HG02678 (cell line): Measurements from ENCODE around the gene MAGI1.

Experiments used
- ATAC-seq: cut with Tn5 transposase; IDR thresholded peaks from one replicate; pipeline ENCODE4 v1.9.1; 2021; ENCODE audit warnings: mild to moderate bottlenecking, moderate library complexity; ENCODE audit not compliant: unreplicated experiment

The MAGI1 gene

DNA sequence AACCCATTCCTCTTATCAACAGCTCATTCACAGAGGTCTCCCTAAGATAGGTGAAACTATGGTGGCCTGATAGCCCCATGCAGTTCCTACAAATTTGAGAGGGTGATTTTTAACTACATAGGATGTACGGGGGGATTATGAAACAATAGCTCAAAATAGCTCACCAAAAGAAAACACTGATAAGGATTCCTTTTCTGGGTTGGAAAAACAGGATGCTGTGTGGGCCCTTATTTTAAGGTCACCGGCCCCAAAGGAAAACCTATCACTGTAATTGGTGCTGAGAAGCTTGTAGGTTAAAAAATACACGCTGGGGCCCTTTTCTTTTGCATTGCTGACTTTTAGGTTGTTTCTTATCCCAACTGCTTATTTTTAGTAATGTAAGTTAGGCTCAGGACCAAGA lies 627.4 kb downstream of the MAGI1 start:
- no peak for ATAC-seq

DNA sequence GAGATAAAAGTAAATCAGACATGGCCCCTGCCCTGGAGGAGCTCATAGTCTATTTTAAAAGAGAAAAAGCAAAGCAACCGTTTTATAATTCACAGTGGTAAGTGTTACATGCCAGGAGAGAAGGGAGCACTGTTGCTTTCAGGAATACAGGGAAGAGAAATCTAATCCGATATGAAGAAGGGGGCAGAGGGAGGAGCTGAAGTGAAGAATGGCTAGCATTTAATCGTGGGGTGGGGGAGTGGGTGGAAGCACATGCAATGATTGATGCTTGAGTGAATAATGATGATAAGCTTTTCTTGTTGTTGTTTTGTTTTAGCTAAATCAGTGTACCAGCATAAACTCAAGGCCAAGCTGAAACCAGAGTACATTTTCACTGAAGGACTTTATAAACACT lies 629.5 kb downstream of the MAGI1 start:
- no peak for ATAC-seq

DNA sequence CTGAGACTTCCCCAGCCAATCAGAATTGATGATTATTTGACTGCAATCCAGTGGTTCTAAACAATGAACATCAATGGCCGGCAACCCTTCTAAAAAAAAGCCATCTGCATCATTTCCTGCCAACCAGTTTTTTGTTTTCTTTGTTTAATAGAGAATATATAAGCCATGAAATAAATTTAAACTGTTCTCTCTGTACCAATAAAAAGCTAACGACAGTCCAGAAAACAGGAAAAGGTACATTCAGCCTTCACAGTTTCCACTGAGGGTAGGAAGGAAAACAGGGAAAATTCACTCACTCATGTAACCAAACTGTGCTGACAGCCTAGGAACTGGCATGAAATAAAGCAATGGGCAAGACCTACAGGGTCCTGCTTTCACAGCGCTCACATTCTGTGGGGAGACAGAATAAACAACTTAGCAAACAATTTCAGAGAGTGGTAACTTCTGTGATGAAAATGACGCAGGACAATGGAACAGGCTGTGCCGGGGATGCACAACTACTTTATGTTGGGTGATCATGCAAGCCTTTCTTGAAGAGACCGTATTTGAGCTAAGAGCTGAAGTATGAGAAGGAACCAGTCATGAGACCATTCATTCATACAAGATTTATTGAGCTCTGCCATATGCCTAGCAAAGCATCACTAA lies 630.1 kb downstream of the MAGI1 start:
- ATAC-seq: no peak

DNA sequence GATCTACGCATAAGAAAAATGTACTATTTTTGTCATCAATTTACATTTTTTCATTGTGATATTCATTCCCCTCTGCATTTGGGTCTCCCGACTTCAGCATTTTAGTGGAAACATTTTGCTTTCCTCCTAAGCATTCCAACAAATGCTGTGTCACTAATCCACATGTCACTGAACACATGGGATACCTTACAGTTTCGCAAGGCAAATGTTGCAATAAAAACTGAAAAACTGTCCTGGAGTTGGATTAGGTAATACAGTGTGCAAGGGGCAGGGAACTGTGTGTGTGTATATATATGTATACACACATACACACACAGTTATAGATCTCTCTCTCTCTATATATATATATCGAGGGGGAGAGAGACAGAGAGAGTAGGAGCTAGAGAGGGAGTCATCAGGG lies 632.2 kb downstream of the MAGI1 start:
- ATAC-seq: no peak

DNA sequence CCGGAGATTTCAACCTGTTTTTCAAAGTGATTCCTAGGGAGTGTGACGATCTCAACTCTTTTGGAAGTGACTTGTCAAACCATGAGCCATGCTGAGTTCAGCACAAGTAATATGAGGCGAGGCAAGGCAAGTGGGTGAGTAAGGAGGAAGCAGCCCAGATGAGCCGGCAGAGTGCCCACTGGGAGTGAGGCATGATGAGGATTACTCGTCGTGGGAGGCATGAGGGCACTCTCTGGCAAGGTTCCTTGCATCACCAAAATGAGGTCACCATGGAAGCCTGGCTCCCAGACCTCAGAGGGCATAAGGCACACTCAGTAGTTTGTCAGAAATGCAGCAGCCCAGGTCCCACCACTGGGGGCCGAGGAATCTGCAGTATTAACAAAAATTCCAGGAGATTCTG lies 636.1 kb downstream of the MAGI1 start:
- ATAC-seq: no peak

DNA sequence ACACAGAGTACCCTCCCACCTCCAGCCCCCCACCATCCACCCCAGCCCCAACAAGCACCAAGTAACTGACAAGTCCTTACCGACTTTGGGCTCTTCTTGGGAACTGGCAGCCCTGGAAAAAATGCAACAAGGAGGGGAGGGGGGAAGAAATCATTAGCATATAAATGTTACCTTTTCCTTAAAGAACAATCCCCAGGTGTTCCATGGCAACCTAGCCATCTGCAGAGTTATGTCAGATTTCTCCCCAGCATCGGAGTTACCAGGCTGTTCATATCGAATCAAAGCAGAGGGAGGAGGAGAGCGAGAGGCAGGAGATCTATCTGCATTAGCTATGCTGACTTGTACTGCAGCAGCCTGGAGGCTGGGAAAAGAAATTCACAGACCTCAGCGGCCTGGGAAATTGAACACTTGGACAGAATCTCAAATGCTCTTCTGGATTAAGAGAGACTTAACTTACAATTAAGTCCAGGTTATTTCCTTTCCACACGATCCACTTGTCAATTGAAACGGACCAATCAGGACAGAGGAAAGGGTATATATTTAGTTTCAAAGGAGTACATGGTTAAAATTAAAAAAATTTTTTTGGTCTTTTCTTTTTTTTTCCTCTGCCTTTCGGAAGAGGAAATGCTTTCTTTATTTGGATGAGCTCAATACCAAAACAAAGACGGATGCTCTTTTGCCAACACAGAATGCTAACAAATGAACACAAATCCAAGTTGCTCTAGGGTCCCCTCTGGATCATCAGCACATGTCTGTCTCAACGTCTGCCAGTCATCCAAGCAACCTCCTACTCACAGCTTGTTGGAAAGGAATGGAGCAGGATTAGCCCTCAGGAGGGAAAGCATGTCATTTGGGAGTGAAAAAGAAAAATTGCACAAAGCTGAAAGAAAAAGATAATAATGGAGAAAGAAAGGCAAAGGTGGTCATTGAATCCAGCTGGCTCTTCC lies 637.1 kb downstream of the MAGI1 start:
- ATAC-seq: no peak

DNA sequence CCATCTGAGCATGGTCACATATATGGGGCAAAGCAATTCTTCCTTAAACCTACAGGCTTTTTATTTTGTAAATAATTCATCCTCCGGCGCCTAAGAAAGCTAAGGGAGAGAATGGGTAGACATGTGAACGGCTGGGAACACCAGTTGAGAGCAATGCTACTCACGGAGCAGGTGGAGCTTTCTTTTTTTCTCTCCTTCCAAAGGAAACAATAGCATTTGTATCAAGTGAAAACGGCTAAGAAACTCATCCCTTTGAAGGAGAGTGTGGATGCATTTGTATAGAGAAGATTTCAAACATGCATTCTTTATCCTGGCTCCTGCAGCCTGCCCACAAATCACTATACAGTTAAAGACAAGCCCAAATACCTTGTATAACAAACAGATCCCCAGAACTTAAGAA lies 637.8 kb downstream of the MAGI1 start:
- no peak for ATAC-seq

DNA sequence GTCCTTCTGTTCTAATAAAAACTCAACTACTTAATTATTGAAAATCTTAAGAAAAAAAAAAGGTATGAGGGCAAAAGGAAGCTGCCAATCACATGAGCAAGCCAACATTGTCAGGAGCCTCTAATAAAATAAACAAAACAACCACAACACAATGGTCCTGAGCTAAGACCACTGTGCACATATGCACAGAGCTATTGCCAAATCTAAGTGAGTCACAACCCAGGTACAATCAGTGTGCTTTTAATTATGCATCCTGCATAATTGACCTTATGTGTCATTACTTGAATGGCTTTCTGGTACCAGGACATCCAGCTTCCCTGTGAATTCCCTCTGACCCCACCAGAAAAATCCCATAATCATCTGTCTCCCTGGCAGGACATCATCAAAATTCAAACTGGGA lies 639.8 kb downstream of the MAGI1 start:
- no peak for ATAC-seq

DNA sequence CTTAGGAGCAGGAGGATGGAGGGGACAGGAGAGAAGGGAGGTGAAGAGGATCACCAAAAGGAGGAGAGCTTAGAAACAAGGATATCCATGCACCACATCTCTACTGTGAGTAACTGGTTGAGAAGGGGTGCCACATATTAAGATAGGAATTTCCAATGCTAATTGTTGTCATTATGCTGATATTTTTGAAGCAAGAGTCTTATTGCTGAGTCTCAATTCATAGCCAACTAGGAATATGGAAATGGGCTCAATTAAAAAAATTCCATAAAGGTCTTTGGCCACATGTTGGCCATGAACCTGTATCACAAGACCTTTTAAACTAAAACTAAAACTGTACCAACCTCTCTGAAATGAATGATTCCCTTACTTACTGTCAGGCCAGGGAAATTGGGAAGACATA lies 642.6 kb downstream of the MAGI1 start:
- ATAC-seq: no peak

DNA sequence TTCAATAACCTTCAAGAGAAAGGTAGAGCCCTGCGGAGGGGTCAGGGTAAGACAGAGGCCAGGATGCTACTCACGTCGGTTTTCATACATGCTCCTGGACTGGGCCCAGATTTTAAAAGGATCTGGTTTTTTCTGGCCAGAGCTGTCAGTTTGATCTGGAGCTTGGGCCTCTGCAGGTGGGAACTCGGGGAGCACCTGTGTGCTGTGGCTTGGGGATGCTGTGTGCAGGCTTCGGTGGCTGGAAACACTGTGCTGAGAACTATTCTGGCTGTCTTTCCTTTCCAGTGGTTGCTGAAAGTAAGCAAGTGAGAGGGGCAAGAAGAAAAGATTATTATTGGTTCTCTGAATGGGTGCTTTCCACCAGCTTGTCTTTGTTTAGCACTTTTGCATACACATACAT lies 647.6 kb downstream of the MAGI1 start:
- ATAC-seq: no peak

DNA sequence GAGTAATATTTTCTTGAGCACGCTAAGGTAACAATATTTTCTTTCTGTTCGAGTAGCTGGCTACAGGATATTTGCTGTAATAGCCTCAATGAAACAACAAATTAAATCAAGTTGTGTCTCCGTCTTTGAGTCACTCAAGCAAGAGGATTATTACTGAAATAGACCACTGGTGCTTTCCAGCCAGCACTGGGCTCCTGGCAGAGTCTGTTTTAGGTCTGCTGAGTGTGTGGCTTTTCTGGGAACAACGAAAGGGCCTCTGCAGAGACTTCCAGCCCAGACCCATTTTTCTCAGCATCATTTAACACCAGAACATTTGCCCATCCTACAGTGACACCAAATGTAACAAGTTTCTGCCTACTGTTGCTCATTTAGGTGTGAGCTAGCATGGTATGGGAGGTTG lies 652.9 kb downstream of the MAGI1 start:
- ATAC-seq: no peak

DNA sequence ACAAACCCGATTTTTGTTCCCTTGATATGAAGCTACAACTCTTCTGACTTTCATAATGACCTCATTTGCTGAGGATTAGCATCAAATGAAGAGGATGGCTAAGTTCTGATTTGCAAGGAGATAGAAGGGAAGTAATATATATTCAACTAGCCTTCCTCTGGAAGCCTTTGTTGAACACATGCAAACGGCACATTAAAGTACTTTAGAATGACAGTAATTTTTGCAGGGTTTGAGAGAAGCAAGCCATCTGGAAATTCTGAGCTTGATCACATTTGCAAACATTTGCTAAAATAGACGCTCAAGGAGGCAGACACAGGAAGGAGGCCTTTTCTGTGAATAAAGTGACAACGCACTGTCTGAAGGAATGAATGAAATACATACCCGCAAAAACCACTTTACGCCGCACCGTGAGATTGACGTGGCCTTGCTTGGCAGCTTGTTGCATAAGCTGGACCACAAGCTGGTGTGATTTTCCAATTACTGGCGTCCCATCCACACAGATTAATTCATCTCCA lies 657.2 kb downstream of the MAGI1 start:
- no peak for ATAC-seq

DNA sequence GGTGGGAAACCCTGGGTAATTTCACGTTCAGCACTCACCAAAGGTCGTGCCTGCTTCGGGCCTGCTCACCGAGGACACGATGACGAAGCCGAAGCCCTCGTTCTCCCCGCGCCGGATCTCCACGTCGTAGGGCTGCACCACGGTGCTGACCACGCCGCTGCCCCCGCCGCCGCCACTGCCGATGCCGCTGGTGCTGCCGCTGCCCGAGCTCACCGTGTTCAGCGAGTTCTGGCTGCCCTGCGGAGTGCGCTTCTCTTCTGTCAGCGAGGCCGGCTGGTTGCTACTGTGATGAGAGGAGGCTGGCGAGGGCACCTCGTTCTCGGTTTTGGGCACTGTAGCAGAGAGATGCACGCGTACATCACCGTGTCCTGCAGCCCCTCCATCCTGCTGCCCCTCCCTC lies 659.5 kb downstream of the MAGI1 start:
- ATAC-seq: no peak

DNA sequence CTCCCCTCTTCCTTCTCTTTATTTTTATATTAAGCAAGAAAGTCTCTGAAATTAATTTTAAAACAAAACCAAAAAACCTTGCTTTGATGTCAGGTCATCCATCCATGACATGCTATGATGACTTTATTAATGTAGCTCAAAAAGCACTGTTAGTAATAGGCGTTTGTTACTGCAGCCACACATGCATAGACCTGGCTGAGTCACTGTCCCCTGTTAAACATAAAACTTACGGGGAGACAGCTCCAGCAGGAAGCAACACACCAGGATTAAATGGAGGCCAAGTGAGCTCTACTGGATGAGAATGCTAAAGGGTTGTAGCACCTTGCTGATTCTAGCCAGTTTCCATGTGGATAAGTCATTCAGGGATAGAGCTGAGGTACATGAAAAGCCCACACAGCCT lies 661.1 kb downstream of the MAGI1 start:
- ATAC-seq: no peak

DNA sequence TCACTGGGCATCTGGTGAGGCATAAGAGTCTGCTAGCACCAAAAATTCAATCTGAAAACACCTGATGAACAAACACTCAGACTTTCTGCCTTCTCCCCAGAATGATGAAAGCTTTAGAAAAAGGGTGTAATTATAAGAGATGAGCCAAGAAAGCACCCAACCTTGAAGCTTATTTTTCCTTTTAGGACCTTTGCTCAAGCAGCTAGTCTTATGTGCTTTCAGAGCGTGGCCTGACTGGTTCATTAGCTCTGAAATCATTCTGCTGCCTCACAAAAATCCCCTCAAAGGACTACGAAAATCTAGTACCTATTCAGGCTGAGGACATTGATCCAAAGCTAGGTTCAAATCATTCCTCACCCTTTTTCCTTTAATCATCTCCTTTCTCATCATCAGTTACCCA lies 662.3 kb downstream of the MAGI1 start:
- ATAC-seq: no peak

DNA sequence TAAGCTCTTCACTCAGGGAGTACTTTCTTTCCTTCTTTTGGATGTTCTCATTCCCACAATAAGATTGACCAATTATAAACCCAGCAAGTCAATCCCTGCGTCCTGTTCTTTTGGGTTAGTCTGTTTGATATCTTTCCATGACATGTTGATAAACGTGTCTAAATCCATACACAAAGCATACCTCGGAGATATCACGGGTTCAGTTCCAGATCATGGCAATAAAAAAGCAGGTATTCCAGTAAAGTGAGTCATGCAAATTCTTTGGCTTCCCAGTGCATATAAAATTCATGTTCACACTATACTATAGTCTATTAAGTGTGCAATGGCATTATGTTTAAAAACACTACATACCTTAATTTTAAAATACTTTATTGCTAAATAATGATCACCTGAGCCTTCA lies 667.7 kb downstream of the MAGI1 start:
- no peak for ATAC-seq

DNA sequence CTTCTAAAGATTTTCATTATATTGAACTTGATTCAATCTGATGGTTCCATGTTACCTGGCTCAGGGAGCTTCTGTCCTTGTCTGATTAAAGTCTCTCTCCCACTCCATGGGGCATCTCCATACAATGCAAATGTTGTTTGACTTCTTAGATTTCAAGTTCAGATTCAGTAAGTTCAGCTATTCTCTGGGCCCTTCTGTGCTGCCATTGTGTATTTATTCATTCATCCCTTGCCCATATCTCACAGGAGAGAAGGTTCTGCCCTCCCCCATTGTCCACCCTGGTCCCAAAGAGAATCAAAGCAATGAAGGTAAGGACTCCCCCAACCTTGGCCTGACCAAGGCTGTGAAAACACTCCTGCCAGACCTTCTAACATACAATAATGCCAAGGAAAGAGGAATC lies 669.9 kb downstream of the MAGI1 start:
- ATAC-seq: no peak

DNA sequence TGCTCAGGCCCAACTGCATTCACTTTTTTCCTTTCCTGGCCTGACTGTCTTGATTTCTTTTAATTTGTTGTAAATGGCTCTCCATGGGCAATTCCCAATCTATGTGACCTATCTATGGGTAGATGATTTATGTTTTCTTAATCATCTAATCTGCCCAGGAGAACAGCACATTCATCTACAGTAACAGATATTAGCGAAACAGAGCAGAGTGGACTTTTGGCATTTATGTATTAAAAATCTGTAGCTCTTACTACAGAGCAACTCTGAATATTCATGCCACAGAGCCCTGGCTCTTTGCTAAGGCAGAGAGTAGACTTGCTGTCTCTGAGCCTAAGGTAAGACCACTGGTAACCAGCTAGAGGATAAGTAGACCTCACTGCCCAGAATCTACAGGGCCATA lies 676.0 kb downstream of the MAGI1 start:
- ATAC-seq: no peak

DNA sequence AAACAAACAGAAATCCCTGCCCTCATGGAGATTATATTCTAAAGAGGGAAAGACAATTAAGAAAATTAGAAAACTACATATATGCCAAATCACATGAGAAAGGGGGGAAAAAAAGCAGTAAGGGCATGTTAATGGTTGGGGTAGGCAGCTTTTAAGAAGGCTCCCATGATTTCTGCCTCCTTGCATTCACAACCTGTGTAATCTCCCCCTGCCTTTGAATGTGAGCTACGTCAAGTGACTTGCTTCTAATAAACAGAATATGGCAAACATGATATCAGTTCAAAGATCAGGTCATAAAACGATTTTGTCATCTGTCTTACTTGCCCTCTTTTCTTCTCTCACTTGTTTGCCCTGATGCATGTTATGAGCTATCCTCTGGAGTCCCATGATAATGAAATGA lies 677.3 kb downstream of the MAGI1 start:
- ATAC-seq: no peak

DNA sequence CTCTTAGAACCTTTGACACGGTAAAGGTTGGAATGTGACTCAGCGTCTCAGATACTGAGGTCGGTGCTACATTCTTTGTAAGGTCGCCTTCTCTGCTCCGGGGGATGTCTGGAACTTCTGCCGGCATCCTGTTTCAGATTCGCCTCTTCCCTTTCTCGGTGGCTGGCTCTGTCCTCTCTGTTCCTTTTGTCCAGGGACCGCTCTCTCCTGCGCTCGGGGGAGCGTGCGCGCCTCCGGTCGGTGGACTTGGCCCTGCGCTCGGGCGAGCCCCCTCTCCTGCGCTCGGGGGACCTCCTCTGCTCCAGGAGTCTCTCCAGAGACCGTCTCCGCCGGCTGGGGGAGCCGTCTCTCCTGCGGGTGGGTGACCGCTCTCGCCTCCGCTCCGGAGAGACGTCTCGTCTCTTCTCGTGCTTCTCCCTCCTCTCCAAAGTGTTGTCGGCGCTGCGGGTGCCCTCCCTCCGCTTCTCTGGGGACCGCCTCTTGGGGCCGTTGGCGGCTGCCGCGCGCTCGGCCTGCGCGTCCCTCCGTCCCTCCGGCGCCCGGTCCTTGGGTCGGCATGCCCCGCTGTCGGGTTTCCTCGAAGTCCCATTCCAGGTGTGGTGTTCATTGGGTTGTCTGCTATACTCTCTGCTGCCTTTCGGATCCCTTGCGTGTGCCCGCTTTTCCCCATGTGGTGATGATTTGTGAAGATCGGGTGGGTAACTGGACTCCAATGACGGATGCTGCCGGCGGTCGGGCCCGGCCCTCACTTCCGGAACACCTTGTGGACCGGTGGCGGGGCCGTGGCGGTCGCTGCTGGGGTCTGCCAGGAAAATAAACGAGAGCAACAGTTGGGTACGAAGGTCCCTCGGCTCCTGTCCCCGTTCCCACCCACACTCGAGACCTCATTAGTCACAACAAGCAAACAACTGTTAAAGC lies 682.1 kb downstream of the MAGI1 start:
- no peak for ATAC-seq

DNA sequence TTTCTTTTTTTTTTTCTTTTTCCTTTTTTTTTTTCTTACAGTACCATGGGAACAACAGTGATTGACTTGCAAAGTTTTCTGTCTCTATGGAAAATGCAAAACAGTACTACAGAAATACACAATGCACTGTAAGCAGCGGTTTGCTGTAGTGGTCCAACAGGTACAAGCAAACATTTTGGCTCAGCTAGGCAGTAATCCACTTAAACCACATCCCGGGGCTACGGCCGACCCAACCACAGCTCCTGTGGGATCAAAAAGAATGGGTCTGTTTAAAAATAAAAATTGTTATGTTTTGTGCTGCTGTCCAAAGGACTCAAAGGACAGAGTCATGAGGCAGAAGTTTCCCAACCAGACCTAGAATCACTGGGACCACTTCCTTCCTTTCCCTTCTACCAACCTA lies 683.8 kb downstream of the MAGI1 start:
- no peak for ATAC-seq
